HuH-7.5 (cell line): ENCODE data around the gene REL.
"Not testable (repeated sequence)": the region's sequence is repeated elsewhere in the genome, so short reads cannot be mapped to it uniquely, and the experiment has no call there.

ENCODE experiments used
- DNase-seq: peaks from one replicate; pipeline ENCODE4 v3.0.0; 2011; ENCODE audit warnings: low spot score

Gene REL

DNA sequence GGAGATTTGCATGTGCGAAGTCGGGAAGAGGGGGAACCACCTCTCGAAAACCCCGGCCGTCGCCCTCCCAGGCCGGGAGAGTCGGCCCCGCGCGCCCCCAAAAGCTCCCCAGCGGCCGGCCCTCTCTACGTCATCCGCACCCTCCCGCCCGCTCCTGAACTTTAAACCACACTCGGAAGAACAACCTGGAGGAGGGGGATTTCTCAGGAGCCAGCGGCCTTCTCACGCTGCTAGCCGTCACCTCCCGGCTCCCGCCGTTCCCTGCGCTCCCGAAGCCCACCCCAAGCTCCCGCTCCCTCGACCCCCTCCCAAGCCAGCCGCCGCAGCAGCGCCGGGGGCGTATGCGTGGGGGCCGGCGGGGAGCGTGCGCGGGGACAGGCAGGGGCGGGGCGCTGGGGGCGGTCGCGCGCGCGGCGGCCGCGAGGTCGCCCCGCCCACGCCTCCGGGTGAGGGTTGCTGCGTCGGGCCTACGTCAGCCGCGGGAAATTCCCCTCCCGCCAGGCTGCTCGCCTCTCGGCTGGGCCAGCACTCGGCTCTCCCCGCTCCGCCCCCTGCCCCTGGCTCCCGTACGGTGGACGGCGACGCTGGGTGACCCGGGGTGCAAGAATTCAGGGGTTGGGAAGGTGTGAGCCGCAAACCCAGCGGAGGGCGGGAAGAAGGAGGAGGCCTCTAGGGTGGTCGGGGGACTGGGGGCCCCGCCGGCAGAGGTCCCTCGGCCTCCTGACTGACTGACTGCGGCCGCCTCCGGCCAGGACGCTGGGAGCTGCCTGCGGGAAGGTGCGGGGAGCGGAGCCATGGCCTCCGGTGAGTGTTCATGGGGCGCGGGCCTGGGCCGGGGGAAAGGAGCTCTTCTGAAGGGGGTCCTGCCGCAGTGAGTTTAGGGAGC, at the start of gene REL:
REL (plus strand) TSS at position 528 of the 886 bp plus-strand sequence; CDS start at position 795, 267 bp downstream.
- peak; percentile 83 for DNase-seq

DNA sequence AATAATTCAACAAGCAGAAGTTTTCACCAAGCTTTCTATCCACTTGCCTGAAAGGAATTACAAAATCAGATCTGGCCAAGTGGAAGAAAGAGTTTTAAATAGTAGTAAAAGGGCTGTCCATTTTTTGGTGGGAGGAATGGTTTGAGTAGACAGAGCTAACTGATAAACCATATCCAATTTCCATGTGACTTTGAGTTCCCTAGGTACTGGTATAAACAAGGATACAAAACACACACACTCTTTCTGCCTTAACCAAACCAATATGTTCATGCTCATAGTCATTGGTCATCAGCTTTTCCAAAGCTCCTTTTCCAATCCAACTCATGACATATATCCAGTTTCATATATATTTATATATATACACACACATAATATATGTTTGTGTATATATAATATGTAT, 49.5 kb upstream of the REL start:
- DNase-seq: no peak

DNA sequence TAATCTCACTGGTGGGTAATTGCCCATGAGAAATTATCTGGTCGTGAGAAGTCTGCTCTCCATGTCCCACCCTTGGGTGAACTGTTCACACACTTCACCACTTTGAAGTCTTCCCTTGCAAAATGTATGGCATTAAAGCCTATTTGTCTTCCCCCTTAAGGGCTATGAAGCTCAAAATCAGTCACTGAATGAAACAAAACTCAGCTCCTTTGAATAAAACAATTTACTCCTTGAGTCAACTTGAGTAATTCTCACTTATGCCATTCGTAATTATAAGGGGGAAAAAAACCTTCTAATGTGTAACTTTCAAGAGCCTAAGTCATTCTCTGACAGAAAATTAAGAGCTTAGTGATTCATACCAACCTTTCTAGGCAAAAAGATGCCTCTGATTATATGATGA, 48.8 kb upstream of the REL start:
- DNase-seq: no peak

DNA sequence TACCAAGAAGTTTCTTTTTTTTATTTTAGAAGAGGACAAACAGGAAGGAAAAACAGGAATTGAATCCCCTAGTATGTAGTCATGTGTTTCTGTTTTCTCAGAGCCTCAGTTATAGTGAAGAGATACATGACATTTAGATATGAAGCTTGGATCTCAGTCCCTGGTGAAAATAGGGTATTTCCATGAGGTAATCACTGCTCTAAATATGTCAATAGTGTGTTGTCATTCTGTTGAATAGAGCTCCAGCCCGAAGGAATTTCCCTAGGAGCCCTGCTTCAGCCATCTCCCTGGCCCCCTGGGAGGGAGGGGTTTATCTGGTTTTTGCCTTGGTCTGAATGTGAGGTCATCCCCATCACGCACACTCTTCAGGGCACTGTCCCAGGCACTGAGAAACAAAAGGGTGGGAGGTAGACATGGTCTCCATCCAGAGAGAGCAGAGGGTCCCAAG, 47.1 kb upstream of the REL start:
- DNase-seq: no peak

DNA sequence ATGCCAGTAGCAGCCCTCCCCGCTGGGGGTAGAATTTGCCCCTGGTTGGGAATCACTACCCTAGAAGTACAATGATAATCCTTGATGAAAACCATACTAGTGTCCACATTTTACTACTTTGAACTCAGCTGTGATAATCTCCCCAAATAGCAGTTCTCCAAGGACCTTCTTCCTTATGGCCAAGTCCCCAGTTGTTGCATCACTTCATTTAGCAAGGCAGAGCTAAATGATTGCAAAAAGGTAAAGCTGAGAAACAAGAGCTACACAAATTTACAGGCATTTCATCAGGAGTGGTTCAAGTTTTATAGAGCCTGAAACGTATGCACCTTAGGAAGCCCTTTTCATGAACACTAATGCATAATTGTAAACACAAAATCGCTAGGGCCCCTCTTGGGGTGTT, 44.9 kb upstream of the REL start:
- no peak for DNase-seq

- no peak for DNase-seq
Measured at GRCh38 chr2:60837123-60837522, 44.3 kb upstream of the REL start.

- DNase-seq: no peak
Measured at GRCh38 chr2:60838481-60838880, 42.9 kb upstream of the REL start.

GRCh38 chr2:60839126-60839813, 42.1 kb upstream of the REL start:
- no peak for DNase-seq

DNA sequence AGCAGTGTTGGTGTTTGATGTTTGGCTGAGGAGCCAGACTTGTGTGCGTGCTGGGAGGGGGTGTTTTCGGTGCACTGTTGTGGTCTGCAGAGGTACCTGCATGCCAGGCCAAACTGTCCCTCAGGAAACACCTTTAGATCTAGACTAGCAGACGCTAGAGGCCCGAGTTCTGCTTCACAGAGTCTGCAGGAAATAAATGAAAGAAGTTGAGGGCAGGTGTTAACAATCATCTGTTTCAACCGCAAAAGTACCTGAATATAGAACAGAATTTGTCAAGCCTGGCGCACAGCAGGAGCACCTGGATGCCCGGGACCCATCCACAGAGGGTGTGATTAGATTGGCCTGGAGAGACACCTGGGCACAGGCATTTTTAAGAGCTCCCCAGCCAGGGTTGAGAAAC, 40.5 kb upstream of the REL start:
- no peak for DNase-seq

- DNase-seq: no peak
Measured at GRCh38 chr2:60843006-60843405, 38.4 kb upstream of the REL start.

DNA sequence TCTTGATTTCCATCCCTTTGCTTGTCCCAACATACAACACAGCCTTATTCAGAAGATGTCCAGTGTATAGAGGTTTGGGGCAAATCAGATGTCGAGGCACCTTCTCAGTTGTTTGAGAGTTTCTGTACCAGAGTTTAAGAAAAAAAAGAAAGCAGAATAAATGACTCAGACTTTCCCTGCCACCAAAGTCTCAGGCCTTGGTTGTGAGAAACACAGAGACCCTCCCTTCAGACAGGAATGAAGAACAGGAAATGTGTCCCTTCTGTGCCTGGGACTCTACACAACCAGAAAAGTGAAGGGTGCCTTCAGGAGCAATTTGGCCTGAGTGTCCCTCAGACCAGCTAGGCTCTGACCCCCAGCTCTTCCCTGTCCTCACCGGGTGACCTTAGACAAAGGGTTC, 37.3 kb upstream of the REL start:
- no peak for DNase-seq

GRCh38 chr2:60847854-60848253, 33.5 kb upstream of the REL start:
- no peak for DNase-seq

DNA sequence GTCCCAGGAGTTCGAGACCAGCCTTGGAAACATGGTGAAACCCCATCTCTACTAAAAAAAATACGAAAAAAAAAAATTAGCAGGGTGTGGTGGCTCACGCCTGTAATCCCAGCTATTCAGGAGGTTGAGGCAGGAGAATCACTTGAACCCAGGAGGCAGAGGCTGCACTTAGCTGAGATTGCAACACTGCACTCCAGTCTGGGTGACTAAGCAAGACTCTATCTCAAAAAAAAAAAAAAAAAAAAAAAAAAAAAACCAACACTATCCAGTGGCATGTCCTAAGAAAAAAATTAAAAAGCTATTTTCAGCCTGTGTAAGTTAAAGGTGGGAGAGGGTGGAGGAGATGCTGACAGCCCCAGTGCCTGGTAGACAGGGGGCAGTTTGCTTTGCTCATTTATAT, 32.2 kb upstream of the REL start:
- no peak for DNase-seq

GRCh38 chr2:60852282-60852860, 29.0 kb upstream of the REL start:
- no peak for DNase-seq

GRCh38 chr2:60853531-60853930, 27.8 kb upstream of the REL start:
- no peak for DNase-seq

DNA sequence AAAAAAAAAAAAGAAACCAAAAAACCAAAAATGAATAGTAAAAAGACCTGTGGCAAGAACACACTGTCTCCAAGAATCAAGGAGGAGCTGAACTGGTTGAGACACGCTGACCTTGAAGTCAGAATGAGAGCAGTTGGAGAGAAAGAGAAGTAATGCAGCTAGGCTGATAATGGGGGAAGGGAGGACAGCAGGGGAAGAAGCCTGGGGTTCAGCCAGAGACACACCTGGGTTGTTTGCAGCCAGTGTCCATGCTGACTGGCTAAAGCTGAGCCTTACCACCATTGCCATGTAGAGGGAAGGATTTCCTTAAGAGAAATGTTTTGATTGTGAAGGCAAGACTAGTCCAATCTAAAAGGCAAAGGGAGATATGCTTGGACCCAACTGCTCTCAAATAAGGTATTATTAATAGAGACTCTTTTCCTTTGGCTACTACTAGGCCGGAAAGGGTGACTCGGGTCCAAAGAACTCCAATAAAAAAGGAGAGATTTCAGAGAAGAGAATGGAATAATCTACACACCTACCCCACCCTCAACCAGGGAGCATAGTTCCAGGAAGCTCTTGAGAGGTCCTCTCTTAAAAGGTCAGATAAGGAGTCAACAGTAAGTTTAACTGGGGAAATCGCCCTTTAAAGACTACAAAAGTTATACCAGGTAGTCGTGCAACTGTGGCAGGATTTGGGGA, 25.2 kb upstream of the REL start:
- no peak for DNase-seq

- no peak for DNase-seq
Measured at GRCh38 chr2:60857056-60857455, 24.3 kb upstream of the REL start.

DNA sequence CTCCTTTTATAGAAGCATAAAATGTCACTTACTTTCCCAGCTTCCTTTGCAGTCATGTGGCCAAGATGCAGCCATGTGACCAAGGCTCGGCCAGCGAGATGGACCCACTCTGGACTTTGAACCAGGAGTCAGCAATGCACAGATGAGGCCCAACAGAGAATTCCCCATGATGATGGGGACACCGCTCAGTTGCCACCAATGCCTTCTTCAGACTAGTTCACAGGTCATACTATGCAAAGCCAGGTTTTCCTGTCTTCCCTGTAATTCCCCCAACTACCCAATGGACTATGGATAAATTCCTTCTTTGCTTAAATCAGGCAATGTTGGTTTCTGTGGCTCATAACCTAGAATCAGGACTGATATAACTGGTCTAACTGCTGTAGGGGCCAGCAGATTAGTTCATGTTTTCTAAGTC, 22.5 kb upstream of the REL start:
- no peak for DNase-seq

- no peak for DNase-seq
Measured at GRCh38 chr2:60861736-60862135, 19.6 kb upstream of the REL start.

DNA sequence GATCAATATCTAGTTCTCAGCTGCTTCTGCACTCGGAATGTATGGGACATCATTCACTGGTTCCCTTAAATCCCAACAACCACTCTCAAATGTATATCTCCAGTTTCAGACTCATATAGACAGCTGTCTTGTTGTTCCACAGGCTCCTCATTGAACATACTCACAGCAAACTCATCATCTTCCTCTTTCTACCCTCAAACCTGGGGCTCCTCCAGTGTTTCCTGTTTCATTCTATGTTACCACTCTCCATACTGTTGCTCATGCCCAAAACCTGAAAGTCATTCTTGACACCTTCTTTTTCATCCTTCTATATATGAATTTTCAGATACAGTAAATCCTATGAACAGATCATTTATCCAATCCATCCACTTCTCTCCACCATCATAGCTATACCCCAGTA, 18.7 kb upstream of the REL start:
- no peak for DNase-seq

DNA sequence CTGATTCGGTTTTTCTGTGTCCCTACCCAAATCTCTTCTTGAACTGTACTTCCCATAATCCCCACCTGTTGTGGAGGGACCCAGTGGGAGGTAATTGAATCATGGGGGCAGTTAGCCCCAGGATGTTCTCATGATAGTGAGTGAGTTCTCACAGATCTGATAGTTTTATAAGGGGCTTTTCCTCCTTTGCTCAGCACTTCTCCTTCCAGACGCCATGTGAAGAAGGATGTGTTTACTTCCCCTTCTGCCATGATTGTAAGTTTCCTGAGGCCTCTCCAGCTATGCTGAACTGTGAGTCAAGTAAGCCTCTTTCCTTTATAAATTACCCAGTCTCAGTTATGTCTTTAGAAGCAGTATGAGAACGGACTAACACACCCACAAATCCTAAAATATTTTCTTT, 16.0 kb upstream of the REL start:
- DNase-seq: not testable (repeated sequence)

- no peak for DNase-seq
Measured at GRCh38 chr2:60867007-60867406, 14.4 kb upstream of the REL start.

- DNase-seq: no peak
Measured at GRCh38 chr2:60867848-60868247, 13.5 kb upstream of the REL start.
